Liver (tissue), 9 donors: ENCODE data around the gene ITGA11. TPM values are rescaled to one million over a fixed set of nuclear protein-coding genes. Genes with fewer than 3 reads are reported as not detected.

ENCODE experiments used
- DNase-seq: peaks from one replicate; pipeline ENCODE4 v3.0.0-alpha.2; 2017; ENCODE audit warnings: low spot score
- H3K27ac ChIP-seq, 2 donors: one replicate each; pipeline ENCODE4 v1.7.0; 2013; ENCODE audit warnings: inconsistent platforms in 2 of 2, low read length in 2 of 2, control low read depth in 1 of 2, low read depth in 1 of 2, mild to moderate bottlenecking in 1 of 2
- H3K27me3 ChIP-seq, 4 donors: one replicate each; pipeline versions ENCODE4 v1.6.1 to v1.7.0; 2013; ENCODE audit warnings: low read length in 3 of 4, inconsistent platforms in 1 of 4, mild to moderate bottlenecking in 1 of 4, moderate library complexity in 1 of 4; ENCODE audit not compliant: control insufficient read depth in 4 of 4, insufficient read depth in 4 of 4
- H3K36me3 ChIP-seq, 4 donors: one replicate each; pipeline versions ENCODE4 v1.6.1 to v1.7.0; 2013; ENCODE audit warnings: low read length in 3 of 4, mild to moderate bottlenecking in 3 of 4, low read depth in 1 of 4, moderate library complexity in 1 of 4; ENCODE audit not compliant: control insufficient read depth in 4 of 4, insufficient read depth in 3 of 4
- H3K4me1 ChIP-seq, 4 donors: one replicate each; pipeline versions ENCODE4 v1.6.1 to v1.7.0; 2013; ENCODE audit warnings: low read length in 3 of 4, mild to moderate bottlenecking in 3 of 4, moderate library complexity in 1 of 4; ENCODE audit not compliant: control insufficient read depth in 4 of 4, insufficient read depth in 4 of 4
- H3K4me3 ChIP-seq, 3 donors: one replicate each; pipeline versions ENCODE4 v1.6.1 to v1.7.0; 2013; ENCODE audit warnings: low read length in 3 of 3, control low read depth in 1 of 3, low read depth in 1 of 3, mild to moderate bottlenecking in 1 of 3
- H3K9ac ChIP-seq, 2 donors: one replicate each; pipeline ENCODE4 v1.7.0; 2013; ENCODE audit warnings: low read length in 2 of 2, mild to moderate bottlenecking in 2 of 2, moderate library complexity in 2 of 2, control low read depth in 1 of 2, low read depth in 1 of 2
- H3K9me3 ChIP-seq, 4 donors: one replicate each; pipeline versions ENCODE4 v1.6.1 to v1.7.0; 2013; ENCODE audit warnings: low read length in 3 of 4; ENCODE audit not compliant: control insufficient read depth in 4 of 4
- ATF3 ChIP-seq: IDR thresholded peaks from 2 replicates; pipeline ENCODE4 v1.6.1; 2016; ENCODE audit warnings: antibody characterized with exemption
- CTCF ChIP-seq: fragments of 150-350 bp; IDR thresholded peaks from 2 replicates; pipeline ENCODE4 v1.5.1; 2017; ENCODE audit warnings: improper control_type of control experiment, low read depth, low read length; ENCODE audit not compliant: missing input control
- FOXA1 ChIP-seq: IDR thresholded peaks from 2 replicates; pipeline ENCODE4 v1.6.1; 2016; ENCODE audit warnings: antibody characterized with exemption
- FOXA2 ChIP-seq: IDR thresholded peaks from 2 replicates; pipeline ENCODE4 v1.6.1; 2016; ENCODE audit warnings: antibody characterized with exemption
- GABPA ChIP-seq, 2 donors: IDR thresholded peaks in 1 of 2; conservative IDR thresholded peaks in 1 of 2; 2 replicates each; pipeline ENCODE4 v1.6.1; 2016; ENCODE audit warnings: antibody characterized with exemption in 2 of 2, mild to moderate bottlenecking in 1 of 2, moderate library complexity in 1 of 2
- HNF4A ChIP-seq, 2 donors: conservative IDR thresholded peaks; 2 replicates each; pipeline ENCODE4 v1.6.1; 2016; ENCODE audit warnings: antibody characterized with exemption in 2 of 2, mild to moderate bottlenecking in 2 of 2
- HNF4G ChIP-seq: IDR thresholded peaks from 2 replicates; pipeline ENCODE4 v1.6.1; 2016; ENCODE audit warnings: antibody characterized with exemption
- JUND ChIP-seq, 2 donors: IDR thresholded peaks; 2 replicates each; pipeline ENCODE4 v1.6.1; 2016; ENCODE audit warnings: antibody characterized with exemption in 2 of 2
- MAX ChIP-seq: IDR thresholded peaks from 2 replicates; pipeline ENCODE4 v1.6.1; 2016; ENCODE audit warnings: antibody characterized with exemption
- NR2F2 ChIP-seq: IDR thresholded peaks from 2 replicates; pipeline ENCODE4 v1.6.1; 2016; ENCODE audit warnings: antibody characterized with exemption
- RAD21 ChIP-seq, 2 donors: IDR thresholded peaks; 2 replicates each; pipeline ENCODE4 v1.6.1; 2016; ENCODE audit warnings: antibody characterized with exemption in 2 of 2, mild to moderate bottlenecking in 2 of 2
- SP1 ChIP-seq: IDR thresholded peaks from 2 replicates; pipeline ENCODE4 v1.6.1; 2018; ENCODE audit warnings: antibody characterized with exemption, mild to moderate bottlenecking
- TAF1 ChIP-seq: conservative IDR thresholded peaks from 2 replicates; pipeline ENCODE4 v1.6.1; 2016; ENCODE audit warnings: antibody characterized with exemption, mild to moderate bottlenecking
- YY1 ChIP-seq: IDR thresholded peaks from 2 replicates; pipeline ENCODE4 v1.6.1; 2016; ENCODE audit warnings: antibody characterized with exemption, mild to moderate bottlenecking
- ZBTB33 ChIP-seq: IDR thresholded peaks from 2 replicates; pipeline ENCODE4 v1.6.1; 2016; ENCODE audit warnings: antibody characterized with exemption
- WGBS: extraction: QIAGEN DNeasy Blood & Tissue Kit; methylation state at CpG from one replicate; pipeline ENCODE4 v1.1.7; 2013; 5-methylcytosine and 5-hydroxymethylcytosine counted together
- polyA plus RNA-seq, 2 donors: library from polyadenylated mRNA; stranded (reverse) in 1 of 2; unstranded in 1 of 2; fragments of 200-250 nt in 1 of 2; fragments of >200 nt in 1 of 2; fragmentation: Nextera tagmentation in 1 of 2; extraction: Ambion mirVana in 1 of 2; gene quantifications; one replicate each; pipeline versions ENCODE4 v1.2.1 to v1.2.3, GENCODE V29; 2013 to 2015
- total RNA-seq, 2 donors: library from RNA; depleted of rRNA; stranded (reverse); fragments of >200 nt; gene quantifications; one replicate each; pipeline ENCODE4 v1.2.3, GENCODE V29; 2014
- donor health status: healthy.
- donor health status: healthy.
- donor health status: healthy.
- donor health status: healthy.
- donor health status: healthy.

The ITGA11 gene
- total and polyA plus RNA-seq, 4 donors = 0.32 to 1.0 (median 0.67) TPM

GRCh38 chr15:68281008-68281407 is 151.0 kb downstream of the ITGA11 start:
- 26% methylated on average over 1 of the region's 1 CpG for WGBS
- no peak for DNase-seq
- TF ChIP-seq CTCF = no peak
- no peak for TF ChIP-seq TAF1
- no peak for TF ChIP-seq SP1
- TF ChIP-seq JUND (IDR thresholded peaks at IDR 0.05) = no peak
- no peak for TF ChIP-seq MAX
- no peak for TF ChIP-seq ATF3
- no peak for TF ChIP-seq ZBTB33
- TF ChIP-seq NR2F2 = no peak
- TF ChIP-seq HNF4G = no peak
- no peak for TF ChIP-seq RAD21 (IDR thresholded peaks at IDR 0.05)
- no peak for TF ChIP-seq FOXA1
- no peak for TF ChIP-seq YY1
- no peak for TF ChIP-seq HNF4A (conservative IDR thresholded peaks at IDR 0.05)
- no peak for TF ChIP-seq FOXA2
- no peak for TF ChIP-seq GABPA (IDR thresholded peaks at IDR 0.05 in 1 of 2, conservative IDR thresholded peaks at IDR 0.05 in 1 of 2)
- no peak overlapping the region for H3K27ac ChIP-seq
- H3K9me3 ChIP-seq = no peaks in the 10 kb centered on the region
- H3K9ac ChIP-seq = peak overlapping the region; percentile 11 to 27
- peaks cover 12 to 59% (median 41%) of the 10 kb centered on the region in 4 donors for H3K4me1 ChIP-seq
- peaks cover 0 to 4% (median 2%) of the 10 kb centered on the region in 4 donors for H3K36me3 ChIP-seq
- H3K27me3 ChIP-seq = no peaks in the 10 kb centered on the region
- H3K4me3 ChIP-seq = peak overlapping the region in 1 of 3 donors; percentile 89

GRCh38 chr15:68279779-68280753 is 151.9 kb downstream of the ITGA11 start:
- DNase-seq = no peak
- peak overlapping the region in 1 of 2 donors; percentile 30 for H3K27ac ChIP-seq
- H3K9ac ChIP-seq = peak overlapping the region; percentile 29 to 55

More at GRCh38 chr15:68279779-68280753, 151.9 kb downstream of the ITGA11 start:
- WGBS = 30% methylated on average over 11 of the region's 11 CpGs
- Histone ChIP-seq H3K27me3 (no peaks in the 10 kb centered on the region), H3K4me3 (peak overlapping the region; percentile 27 to 92 (median 89)), H3K9me3 (no peaks in the 10 kb centered on the region), H3K36me3 (peaks cover 0 to 4% (median 2%) of the 10 kb centered on the region in 4 donors), H3K4me1 (peaks cover 12 to 59% (median 42%) of the 10 kb centered on the region in 4 donors)
- no peak for TF ChIP-seq NR2F2
- TF ChIP-seq MAX = no peak
- TF ChIP-seq TAF1 = no peak
- no peak for TF ChIP-seq ATF3
- no peak for TF ChIP-seq FOXA1
- TF ChIP-seq JUND (IDR thresholded peaks at IDR 0.05) = no peak
- TF ChIP-seq HNF4G = no peak
- no peak for TF ChIP-seq SP1
